GM21786 (cell line): Measurements from ENCODE around the gene AFDN.
"Not testable (repeated sequence)": the region's sequence is repeated elsewhere in the genome, so short reads cannot be mapped to it uniquely, and the experiment has no call there.

Experiments used
- ATAC-seq: cut with Tn5 transposase; IDR thresholded peaks from one replicate; pipeline ENCODE4 v1.9.1; 2021; ENCODE audit not compliant: unreplicated experiment

Gene AFDN

GRCh38 chr6:167993831-167994230 is 167.1 kb downstream of the AFDN start:
- no peak for ATAC-seq

GRCh38 chr6:167995302-167995701 is 168.6 kb downstream of the AFDN start:
- no peak for ATAC-seq

GRCh38 chr6:167995731-167996151 is 169.0 kb downstream of the AFDN start:
- ATAC-seq: no peak

- no peak for ATAC-seq
Observed at GRCh38 chr6:167996424-167997199, 169.9 kb downstream of the AFDN start.

- ATAC-seq: no peak
Observed at GRCh38 chr6:167997642-167998041, 170.9 kb downstream of the AFDN start, which contains the start of gene KIF25. Gene KIF25 (plus strand): TSS chr6:167997671. CDS start chr6:168029586, 31,915 bp downstream.

- no peak for ATAC-seq
Observed at GRCh38 chr6:167998215-167998614, 171.5 kb downstream of the AFDN start.

- ATAC-seq: no peak
Observed at GRCh38 chr6:168000198-168001028, 173.7 kb downstream of the AFDN start.

- no peak for ATAC-seq
Observed at GRCh38 chr6:168001029-168001332, 174.3 kb downstream of the AFDN start.

GRCh38 chr6:168001514-168001913 is 174.8 kb downstream of the AFDN start:
- not testable (repeated sequence) for ATAC-seq

GRCh38 chr6:168002804-168003203 is 176.1 kb downstream of the AFDN start:
- no peak for ATAC-seq

- no peak for ATAC-seq
Observed at GRCh38 chr6:168004023-168004422, 177.3 kb downstream of the AFDN start.

GRCh38 chr6:168004945-168005344 is 178.2 kb downstream of the AFDN start:
- no peak for ATAC-seq

GRCh38 chr6:168005796-168006195 is 179.1 kb downstream of the AFDN start:
- ATAC-seq: no peak

GRCh38 chr6:168007592-168008338 is 181.1 kb downstream of the AFDN start:
- no peak for ATAC-seq

GRCh38 chr6:168009331-168009730 is 182.6 kb downstream of the AFDN start:
- no peak for ATAC-seq

- ATAC-seq: no peak
Observed at GRCh38 chr6:168011291-168011690, 184.6 kb downstream of the AFDN start.

GRCh38 chr6:168012431-168013249 is 185.9 kb downstream of the AFDN start:
- ATAC-seq: no peak

- no peak for ATAC-seq
Observed at GRCh38 chr6:168013250-168013915, 186.7 kb downstream of the AFDN start.

GRCh38 chr6:168014428-168014827 is 187.7 kb downstream of the AFDN start:
- ATAC-seq: no peak

- ATAC-seq: no peak
Observed at GRCh38 chr6:168015009-168015408, 188.3 kb downstream of the AFDN start.
